GM18909 (cell line): ENCODE results near the gene HYAL2.
A peak's percentile ranks its signal among the peaks of the same experiment; 100 is the strongest.
"Not testable (repeated sequence)": the region's sequence is repeated elsewhere in the genome, so short reads cannot be mapped to it uniquely, and the experiment has no call there.

ENCODE experiments used
- ATAC-seq: cut with Tn5 transposase; IDR thresholded peaks from one replicate; pipeline ENCODE4 v1.9.1; 2021; ENCODE audit warnings: mild to moderate bottlenecking; ENCODE audit not compliant: unreplicated experiment, poor library complexity

Gene HYAL2

GRCh38 chr3:50294492-50295403 is 27.8 kb downstream of the HYAL2 start:
- no peak for ATAC-seq

GRCh38 chr3:50294089-50294488 is 28.5 kb downstream of the HYAL2 start:
- no peak for ATAC-seq

- ATAC-seq, result no peak
Observed at GRCh38 chr3:50293079-50293801, 29.3 kb downstream of the HYAL2 start.

GRCh38 chr3:50292159-50293078 is 30.1 kb downstream of the HYAL2 start, which contains the start of gene IFRD2:
Gene IFRD2, minus strand, starts transcription at chr3:50292429. Its CDS starts 155 bp downstream, at chr3:50292274.
- ATAC-seq, result peak; percentile 95

GRCh38 chr3:50290161-50290641 is 32.3 kb downstream of the HYAL2 start:
- no peak for ATAC-seq

GRCh38 chr3:50289130-50289529 is 33.4 kb downstream of the HYAL2 start:
- no peak for ATAC-seq

- ATAC-seq, result no peak
Observed at GRCh38 chr3:50288387-50289007, 34.0 kb downstream of the HYAL2 start.

- no peak for ATAC-seq
Observed at GRCh38 chr3:50287262-50287661, 35.3 kb downstream of the HYAL2 start.

GRCh38 chr3:50286322-50287227 is 36.0 kb downstream of the HYAL2 start:
- no peak for ATAC-seq

- ATAC-seq, result not testable (repeated sequence)
Observed at GRCh38 chr3:50284121-50284520, 38.4 kb downstream of the HYAL2 start.

GRCh38 chr3:50279255-50280016 is 43.1 kb downstream of the HYAL2 start:
- no peak for ATAC-seq

- ATAC-seq, result no peak
Observed at GRCh38 chr3:50278880-50279224, 43.7 kb downstream of the HYAL2 start, which contains the start of gene LSMEM2. Gene LSMEM2, plus strand, starts transcription at chr3:50279087. Its CDS starts 27 bp downstream, at chr3:50279114.

- no peak for ATAC-seq
Observed at GRCh38 chr3:50278123-50278879, 44.2 kb downstream of the HYAL2 start.

GRCh38 chr3:50276762-50277101 is 45.8 kb downstream of the HYAL2 start:
- no peak for ATAC-seq

- no peak for ATAC-seq
Observed at GRCh38 chr3:50275996-50276761, 46.4 kb downstream of the HYAL2 start.

- no peak for ATAC-seq
Observed at GRCh38 chr3:50275141-50275995, 47.2 kb downstream of the HYAL2 start.
